Mesenchymal stem cell (in vitro differentiated cells and primary cell): Measurements from ENCODE around the gene CFTR.
A peak's percentile ranks its signal among the peaks of the same experiment; 100 is the strongest.

Experiments
- DNase-seq: peaks from one replicate; pipeline ENCODE4 v3.0.0-alpha.2; 2013
- H2AFZ ChIP-seq: one replicate; pipeline ENCODE4 v1.6.1; 2013; ENCODE audit warnings: low read depth, mild to moderate bottlenecking, control low read depth, inconsistent platforms, low read length, moderate library complexity
- H2AK5ac ChIP-seq: 2 replicates; pipeline ENCODE4 v1.6.1; 2013; ENCODE audit warnings: low read length, moderate library complexity, mild to moderate bottlenecking, inconsistent platforms; ENCODE audit not compliant: severe bottlenecking
- H2BK120ac ChIP-seq: one replicate; pipeline ENCODE4 v1.6.1; 2013; ENCODE audit warnings: low read depth, mild to moderate bottlenecking, inconsistent platforms, low read length, moderate library complexity
- H2BK12ac ChIP-seq, 2 experiments: one replicate each; pipeline ENCODE4 v1.6.1; 2013; ENCODE audit warnings: inconsistent platforms in 2 of 2, low read length in 2 of 2, mild to moderate bottlenecking in 2 of 2, moderate library complexity in 2 of 2, control low read depth in 1 of 2
- H2BK15ac ChIP-seq: one replicate; pipeline ENCODE4 v1.6.1; 2013; ENCODE audit warnings: mild to moderate bottlenecking, low read depth, inconsistent platforms; ENCODE audit not compliant: poor library complexity, severe bottlenecking
- H2BK5ac ChIP-seq: 2 replicates; pipeline ENCODE4 v1.6.1; 2013; ENCODE audit warnings: low read depth, mild to moderate bottlenecking, low read length, control low read depth, inconsistent platforms; ENCODE audit not compliant: poor library complexity, severe bottlenecking
- H3K14ac ChIP-seq, 2 experiments: one replicate each; pipeline ENCODE4 v1.6.1; 2013; ENCODE audit warnings: inconsistent platforms in 2 of 2, low read length in 2 of 2, control low read depth in 1 of 2, mild to moderate bottlenecking in 1 of 2, moderate library complexity in 1 of 2
- H3K18ac ChIP-seq, 2 experiments: one replicate each; pipeline ENCODE4 v1.6.1; 2013; ENCODE audit warnings: inconsistent platforms in 2 of 2, low read length in 2 of 2, control low read depth in 1 of 2, low read depth in 1 of 2, mild to moderate bottlenecking in 1 of 2
- H3K23ac ChIP-seq, 2 experiments: one replicate each; pipeline ENCODE4 v1.6.1; 2013; ENCODE audit warnings: inconsistent platforms in 2 of 2, low read length in 2 of 2, mild to moderate bottlenecking in 2 of 2, moderate library complexity in 2 of 2, control low read depth in 1 of 2
- H3K27ac ChIP-seq: 2 replicates; pipeline ENCODE4 v1.5.1; 2013; ENCODE audit warnings: mild to moderate bottlenecking, moderate library complexity, low read length, control low read depth, inconsistent platforms; ENCODE audit not compliant: poor library complexity, severe bottlenecking
- H3K27me3 ChIP-seq, 2 experiments: 2 replicates each; pipeline versions ENCODE4 v1.6.1 to v1.7.0; 2013; ENCODE audit warnings: low read length in 2 of 2, mild to moderate bottlenecking in 2 of 2, moderate library complexity in 2 of 2, control low read depth in 1 of 2, inconsistent platforms in 1 of 2; ENCODE audit not compliant: control insufficient read depth in 1 of 2, insufficient read depth in 1 of 2
- H3K36me3 ChIP-seq, 2 experiments: 2 replicates each; pipeline versions ENCODE4 v1.6.1 to v1.7.0; 2013; ENCODE audit warnings: low read length in 2 of 2, control low read depth in 1 of 2, inconsistent platforms in 1 of 2, low read depth in 1 of 2, mild to moderate bottlenecking in 1 of 2; ENCODE audit not compliant: insufficient read depth in 2 of 2, control insufficient read depth in 1 of 2
- H3K4ac ChIP-seq, 2 experiments: one replicate each; pipeline ENCODE4 v1.6.1; 2013; ENCODE audit warnings: inconsistent platforms in 2 of 2, low read length in 2 of 2, mild to moderate bottlenecking in 2 of 2, moderate library complexity in 2 of 2, control low read depth in 1 of 2, low read depth in 1 of 2
- H3K4me1 ChIP-seq: 2 replicates; pipeline ENCODE4 v1.6.1; 2013; ENCODE audit warnings: low read depth, low read length, control low read depth; ENCODE audit not compliant: control insufficient read depth, insufficient read depth
- H3K4me2 ChIP-seq: 2 replicates; pipeline ENCODE4 v1.6.1; 2013; ENCODE audit warnings: low read length, mild to moderate bottlenecking, inconsistent platforms; ENCODE audit not compliant: poor library complexity, severe bottlenecking
- H3K4me3 ChIP-seq, 2 experiments: 2 replicates each; pipeline versions ENCODE4 v1.5.1 to v1.7.0; 2013; ENCODE audit warnings: low read length in 2 of 2, mild to moderate bottlenecking in 2 of 2, control low read depth in 1 of 2, low read depth in 1 of 2; ENCODE audit not compliant: insufficient read depth in 1 of 2
- H3K79me1 ChIP-seq: replicated peaks from 2 replicates; pipeline ENCODE4 v1.6.1; 2013; ENCODE audit warnings: mild to moderate bottlenecking, control low read depth, low read length, inconsistent platforms; ENCODE audit not compliant: poor library complexity, severe bottlenecking
- H3K9ac ChIP-seq: 2 replicates; pipeline ENCODE4 v1.7.0; 2013; ENCODE audit warnings: mild to moderate bottlenecking, low read length, moderate library complexity
- H3K9me3 ChIP-seq: 2 replicates; pipeline ENCODE4 v1.7.0; 2013; ENCODE audit warnings: mild to moderate bottlenecking, low read length; ENCODE audit not compliant: control insufficient read depth
- H4K8ac ChIP-seq: one replicate; pipeline ENCODE4 v1.6.1; 2013; ENCODE audit warnings: inconsistent platforms, mild to moderate bottlenecking, low read length, moderate library complexity
- H4K91ac ChIP-seq: one replicate; pipeline ENCODE4 v1.6.1; 2013; ENCODE audit warnings: mild to moderate bottlenecking, low read length, inconsistent platforms
- whole genome bisulfite sequencing: methylation state at CpG from one replicate; pipeline ENCODE4 v1.1.7; 2013; ENCODE audit warnings: mixed read lengths; 5-methylcytosine and 5-hydroxymethylcytosine counted together

The CFTR gene

GRCh38 chr7:117582219-117582704 is 102.4 kb downstream of the CFTR start:
- Histone ChIP-seq H4K91ac (no peak overlapping the region), H3K27me3 (no peaks in the 10 kb centered on the region), H3K36me3 (no peaks in the 10 kb centered on the region), H3K4me1 (no peaks in the 10 kb centered on the region), H3K4ac (no peak overlapping the region), H2BK12ac (no peak overlapping the region), H3K9me3 (no peaks in the 10 kb centered on the region), H3K79me1 (no peaks in the 10 kb centered on the region), H2AFZ (no peak overlapping the region), H2AK5ac (no peak overlapping the region), H3K27ac (no peak overlapping the region), H3K18ac (no peak overlapping the region), H3K4me3 (no peak overlapping the region), H3K14ac (no peak overlapping the region), H2BK15ac (no peak overlapping the region), H3K4me2 (no peak overlapping the region), H2BK120ac (no peak overlapping the region), H3K9ac (no peak overlapping the region), H2BK5ac (no peak overlapping the region), H4K8ac (no peak overlapping the region), H3K23ac (no peak overlapping the region)
- WGBS: no CpG with 5 or more reads among the region's 1 CpG
- DNase-seq: peak; percentile 83

DNA sequence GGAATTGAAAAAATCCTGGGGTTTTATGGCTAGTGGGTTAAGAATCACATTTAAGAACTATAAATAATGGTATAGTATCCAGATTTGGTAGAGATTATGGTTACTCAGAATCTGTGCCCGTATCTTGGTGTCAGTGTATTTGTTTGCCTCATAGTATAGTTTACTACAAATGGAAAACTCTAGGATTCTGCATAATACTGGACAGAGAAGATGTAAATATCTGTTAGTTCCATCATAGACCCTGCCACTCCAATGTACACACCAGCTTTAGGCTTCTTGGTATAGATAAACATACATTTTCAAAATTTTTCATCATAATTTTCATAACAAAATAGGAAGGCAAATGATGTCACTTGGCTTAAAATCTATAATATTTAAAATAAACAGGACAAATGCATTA is 108.1 kb downstream of the CFTR start:
- Histone ChIP-seq H3K27me3 (no peaks in the 10 kb centered on the region), H3K9ac (no peak overlapping the region), H3K4ac (no peak overlapping the region), H3K9me3 (no peaks in the 10 kb centered on the region), H2BK12ac (no peak overlapping the region), H3K27ac (no peak overlapping the region), H3K4me2 (no peak overlapping the region), H3K4me3 (no peak overlapping the region), H4K91ac (no peak overlapping the region), H3K4me1 (no peaks in the 10 kb centered on the region), H3K36me3 (no peaks in the 10 kb centered on the region), H2BK5ac (no peak overlapping the region), H2BK15ac (no peak overlapping the region), H2AFZ (no peak overlapping the region), H2AK5ac (no peak overlapping the region), H3K79me1 (no peaks in the 10 kb centered on the region), H2BK120ac (no peak overlapping the region), H3K18ac (no peak overlapping the region), H3K23ac (no peak overlapping the region), H3K14ac (no peak overlapping the region), H4K8ac (no peak overlapping the region)
- no CpG with 5 or more reads among the region's 1 CpG for WGBS
- DNase-seq: peak; percentile 24

- Histone ChIP-seq H2AFZ (no peak overlapping the region), H3K27me3 (no peaks in the 10 kb centered on the region), H3K4me1 (no peaks in the 10 kb centered on the region), H3K79me1 (no peaks in the 10 kb centered on the region), H3K23ac (no peak overlapping the region), H3K9me3 (no peaks in the 10 kb centered on the region), H3K4ac (no peak overlapping the region), H4K8ac (no peak overlapping the region), H3K9ac (no peak overlapping the region), H2BK12ac (no peak overlapping the region), H3K18ac (no peak overlapping the region), H2BK5ac (no peak overlapping the region), H3K36me3 (no peaks in the 10 kb centered on the region), H2AK5ac (no peak overlapping the region), H3K14ac (no peak overlapping the region), H2BK15ac (no peak overlapping the region), H3K4me3 (no peak overlapping the region), H2BK120ac (no peak overlapping the region), H4K91ac (no peak overlapping the region), H3K27ac (no peak overlapping the region), H3K4me2 (no peak overlapping the region)
- peak; percentile 61 for DNase-seq
- whole genome bisulfite sequencing: 20% methylated on average over 1 of the region's 1 CpG
These were observed 108.5 kb downstream of the CFTR start for GRCh38 chr7:117588352-117588794.

- Histone ChIP-seq H3K4me2 (no peak overlapping the region), H4K91ac (no peak overlapping the region), H3K18ac (no peak overlapping the region), H3K79me1 (no peaks in the 10 kb centered on the region), H3K4ac (no peak overlapping the region), H3K23ac (no peak overlapping the region), H3K4me3 (no peak overlapping the region), H2BK12ac (no peak overlapping the region), H3K4me1 (no peaks in the 10 kb centered on the region), H3K27ac (no peak overlapping the region), H3K9ac (no peak overlapping the region), H3K27me3 (no peaks in the 10 kb centered on the region), H3K14ac (no peak overlapping the region), H2BK120ac (no peak overlapping the region), H2AFZ (no peak overlapping the region), H3K36me3 (no peaks in the 10 kb centered on the region), H3K9me3 (no peaks in the 10 kb centered on the region), H2BK5ac (no peak overlapping the region), H2BK15ac (no peak overlapping the region), H4K8ac (no peak overlapping the region), H2AK5ac (no peak overlapping the region)
- DNase-seq: no peak
- WGBS: no CpG with 5 or more reads among the region's 1 CpG
These were observed 110.4 kb downstream of the CFTR start for GRCh38 chr7:117590191-117590590.
